HCT116 (cell line): ENCODE measurements around the gene SNX1. TPM values are rescaled to one million over a fixed set of nuclear protein-coding genes. Genes with fewer than 3 reads are reported as not detected.

Experiments used
- ATAC-seq: fragments of 200-7000 bp; cut with Tn5 transposase; 2 replicates; pipeline ENCODE4 v1.9.1; 2020; ENCODE audit warnings: mild to moderate bottlenecking, moderate library complexity
- BruUV-seq: library from RNA; stranded (reverse); fragments of 400-500 nt; replicated peaks from 2 replicates; lab custom pipeline; 2021; lab: Mats Ljungman, UMichigan
- CTCF ChIA-PET: fragments of 300-600 bp; sonication (Branson Sonifier 250); formaldehyde crosslinking; loops from one replicate; lab custom pipeline; 2021; ENCODE audit warnings: antibody characterized with exemption; lab: Charles Lee
- POLR2A ChIA-PET: fragments of 300-600, 350-600 bp; sonication (Branson Sonifier 250); formaldehyde crosslinking; loops from one replicate; lab custom pipeline; 2021; ENCODE audit warnings: antibody characterized with exemption; lab: Charles Lee
- RAD21 ChIA-PET, 2 experiments: fragments of 300-600 bp; sonication (Branson Sonifier 250); formaldehyde crosslinking; loops; one replicate each; lab custom pipeline; 2023; ENCODE audit warnings: low total read pairs in 2 of 2; ENCODE audit not compliant: uncharacterized antibody in 2 of 2, unreplicated experiment in 2 of 2, low non-redundant PET in 1 of 2; lab: Charles Lee
- DNase-seq: peaks from one replicate; pipeline ENCODE4 v3.0.0-alpha.2; 2010; ENCODE audit warnings: low read depth, low spot score
- H2AFZ ChIP-seq: fragments of 200-600 bp; shearing (Covaris generic), sonication (generic); 2 replicates; pipeline ENCODE4 v1.6.1; 2017; ENCODE audit warnings: low read depth, mixed run types, mixed read lengths, antibody characterized with exemption, low read length; ENCODE audit not compliant: poor library complexity, severe bottlenecking
- H3K27ac ChIP-seq: 2 replicates; pipeline ENCODE4 v1.5.1; 2012; ENCODE audit warnings: low read depth, low read length
- H3K27me3 ChIP-seq: fragments of 200-600 bp; sonication (generic); 2 replicates; pipeline ENCODE4 v1.6.1; 2016; ENCODE audit warnings: mixed run types, low read length, mixed read lengths; ENCODE audit not compliant: insufficient read depth
- H3K36me3 ChIP-seq, 2 experiments: fragments of 200-500 bp in 1 of 2; fragments of 200-600 bp in 1 of 2; sonication (Bioruptor generic) in 1 of 2; sonication (generic) in 1 of 2; 2 replicates each; pipeline versions ENCODE4 v1.5.1 to v1.6.1; 2014 to 2016; ENCODE audit warnings: low read length in 2 of 2, inconsistent platforms in 1 of 2, mixed read lengths in 1 of 2, mixed run types in 1 of 2; ENCODE audit not compliant: insufficient read depth in 2 of 2, control insufficient read depth in 1 of 2
- H3K4me1 ChIP-seq, 2 experiments: fragments of 200-600 bp in 1 of 2; sonication (generic) in 1 of 2; 2 replicates each; pipeline versions ENCODE4 v1.5.1 to v1.6.1; 2012 to 2017; ENCODE audit warnings: low read length in 2 of 2, inconsistent platforms in 1 of 2, mild to moderate bottlenecking in 1 of 2, mixed read lengths in 1 of 2, mixed run types in 1 of 2, moderate library complexity in 1 of 2; ENCODE audit not compliant: insufficient read depth in 2 of 2, control insufficient read depth in 1 of 2
- H3K4me2 ChIP-seq: fragments of 200-600 bp; sonication (generic); 2 replicates; pipeline ENCODE4 v1.6.1; 2017; ENCODE audit warnings: mixed run types, low read length, mixed read lengths
- H3K4me3 ChIP-seq, 2 experiments: fragments of 200-600 bp in 1 of 2; sonication (generic) in 1 of 2; replicated peaks in 1 of 2; 2 replicates each; pipeline ENCODE4 v1.5.1; 2011 to 2016; ENCODE audit warnings: low read length in 2 of 2, control low read depth in 1 of 2, low read depth in 1 of 2, mild to moderate bottlenecking in 1 of 2, mixed read lengths in 1 of 2, mixed run types in 1 of 2
- H3K79me2 ChIP-seq: fragments of 200-600 bp; sonication (generic); 2 replicates; pipeline ENCODE4 v1.6.1; 2017; ENCODE audit warnings: mild to moderate bottlenecking, mixed run types, low read length, moderate library complexity, mixed read lengths; ENCODE audit not compliant: insufficient read depth
- H3K9ac ChIP-seq: fragments of 200-600 bp; sonication (generic); 2 replicates; pipeline ENCODE4 v1.6.1; 2016; ENCODE audit warnings: low read length, mixed read lengths
- H3K9me2 ChIP-seq: fragments of 200-600 bp; sonication (generic), shearing (Covaris generic); 2 replicates; pipeline ENCODE4 v1.6.1; 2017; ENCODE audit warnings: mixed run types, mild to moderate bottlenecking, moderate library complexity; ENCODE audit not compliant: insufficient read depth
- H3K9me3 ChIP-seq, 2 experiments: fragments of 200-500 bp in 1 of 2; fragments of 200-600 bp in 1 of 2; sonication (Bioruptor generic) in 1 of 2; sonication (generic) in 1 of 2; 2 replicates each; pipeline ENCODE4 v1.6.1; 2014 to 2017; ENCODE audit warnings: low read length in 2 of 2, mixed read lengths in 2 of 2, inconsistent platforms in 1 of 2, low read depth in 1 of 2, mild to moderate bottlenecking in 1 of 2, mixed run types in 1 of 2, moderate library complexity in 1 of 2; ENCODE audit not compliant: control insufficient read depth in 1 of 2, insufficient read depth in 1 of 2
- H4K20me1 ChIP-seq: fragments of 200-600 bp; sonication (generic), shearing (Covaris generic); 2 replicates; pipeline ENCODE4 v1.6.1; 2017; ENCODE audit warnings: mixed run types, mild to moderate bottlenecking, moderate library complexity; ENCODE audit not compliant: insufficient read depth
- CBX3 ChIP-seq: IDR thresholded peaks from 2 replicates; pipeline ENCODE4 v1.6.1; 2012; ENCODE audit warnings: low read depth
- EZH2phosphoT487 ChIP-seq: fragments of 200-600 bp; IDR thresholded peaks from 2 replicates; pipeline ENCODE4 v1.6.1; 2018; ENCODE audit warnings: antibody characterized with exemption, borderline replicate concordance
- FOSL1 ChIP-seq: IDR thresholded peaks from 2 replicates; pipeline ENCODE4 v1.6.1; 2012; ENCODE audit warnings: low read depth
- TCF7L2 ChIP-seq: IDR thresholded peaks from 2 replicates; pipeline ENCODE4 v1.7.0; 2011; ENCODE audit warnings: borderline replicate concordance, inconsistent platforms; ENCODE audit not compliant: insufficient read depth, insufficient read length; ENCODE audit errors: extremely low read depth
- ZFX ChIP-seq: fragments of 450-650 bp; IDR thresholded peaks from 2 replicates; pipeline ENCODE4 v1.6.1; 2017
- intact Hi-C: fragments of 100-400 bp; cut with micrococcal nuclease; formaldehyde crosslinking; loops from 2 replicates; pipeline ENCODE4 v1.10.0; 2022
- total RNA-seq: library from RNA; stranded (reverse); gene quantifications from one replicate; pipeline ENCODE4 v1.2.1, GENCODE V29; 2021; ENCODE audit not compliant: unreplicated experiment
- TF ChIP-seq, protein P1 (sequence below): IDR thresholded peaks from 2 replicates; pipeline ENCODE4 v1.6.1; 2012; ENCODE audit warnings: low read depth
- TF ChIP-seq, protein P2 (sequence below), 3 experiments: fragments of 200-600 bp in 1 of 3; sonication (generic) in 1 of 3; IDR thresholded peaks in 2 of 3; conservative IDR thresholded peaks in 1 of 3; 2 replicates each; pipeline ENCODE4 v1.5.1; 2012 to 2017; ENCODE audit warnings: low read depth in 2 of 3, low read length in 2 of 3, antibody characterized with exemption in 1 of 3, borderline replicate concordance in 1 of 3, control low read depth in 1 of 3, mild to moderate bottlenecking in 1 of 3, mixed read lengths in 1 of 3, mixed run types in 1 of 3, moderate library complexity in 1 of 3; ENCODE audit not compliant: insufficient read depth in 1 of 3

SNX1 gene
- total RNA-seq, 1 experiment from 2014 or later = 91.9 TPM

DNA sequence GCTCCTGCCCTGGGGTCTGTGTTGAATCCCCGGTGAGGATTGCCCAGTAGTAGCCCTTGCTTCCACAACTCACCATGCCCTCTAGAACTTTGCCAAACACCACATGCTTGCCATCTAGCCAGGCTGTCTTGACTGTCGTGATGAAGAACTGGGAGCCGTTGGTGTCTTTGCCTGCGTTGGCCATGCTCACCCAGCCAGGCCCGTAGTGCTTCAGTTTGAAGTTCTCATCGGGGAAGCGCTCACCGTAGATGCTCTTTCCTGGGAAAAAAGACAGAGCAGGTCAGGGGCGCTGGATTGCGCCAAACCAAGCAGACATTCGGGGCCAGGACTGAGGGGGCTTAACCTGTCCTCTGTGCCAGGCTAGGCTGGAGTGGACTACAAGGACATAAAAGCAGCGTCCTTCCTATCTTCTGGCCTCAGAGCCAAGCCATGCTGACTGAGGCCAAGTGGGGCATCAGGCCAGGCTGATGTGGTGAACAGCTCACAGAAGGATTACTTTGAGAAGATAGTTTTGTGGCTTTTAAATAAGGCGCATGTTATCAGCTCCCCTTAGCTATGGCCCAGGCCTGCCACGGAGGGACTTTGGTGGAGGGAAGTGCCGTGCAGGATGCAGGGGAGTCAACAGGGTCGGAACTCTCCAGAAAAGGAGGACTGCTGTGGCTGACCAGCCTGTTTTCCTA, 61.0 kb downstream of the SNX1 start:
- CTCF ChIA-PET = no interaction called here

DNA sequence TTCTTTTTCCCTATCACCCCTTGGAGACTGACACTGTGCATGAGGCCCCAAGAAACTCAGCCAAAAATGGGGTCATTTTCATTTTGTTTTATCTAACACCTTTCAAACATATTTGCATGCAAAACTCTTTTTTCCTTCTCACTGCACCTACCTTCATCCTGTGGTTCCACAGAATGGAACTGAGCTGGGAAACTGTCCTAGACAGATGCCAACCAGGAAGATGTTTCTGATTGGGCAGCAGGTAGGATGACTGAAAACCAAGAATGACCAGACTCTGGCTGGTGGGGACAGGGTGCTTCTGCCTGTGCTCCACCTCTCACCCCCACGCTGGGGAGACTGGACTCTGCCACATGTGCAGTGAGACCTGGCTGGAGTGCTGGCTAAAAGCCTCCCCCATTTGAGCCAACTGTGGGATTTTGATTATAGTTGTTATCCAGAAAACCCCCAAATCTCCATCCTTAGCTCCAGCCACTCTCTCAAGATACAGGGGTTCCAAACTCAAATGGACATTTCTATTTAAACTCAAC, 61.9 kb downstream of the SNX1 start:
- H2AFZ ChIP-seq = no peak overlapping the region
- no peaks in the 10 kb centered on the region for H3K9me3 ChIP-seq
- DNase-seq = no peak
- peaks cover 46 to 49% of the 10 kb centered on the region in 2 experiments for H3K36me3 ChIP-seq
- ChIA-PET POLR2A (no interaction called here), CTCF (no interaction called here), RAD21 (no interaction called here)
- H3K4me2 ChIP-seq = no peak overlapping the region
- no peaks in the 10 kb centered on the region; the same call in 1 of the 2 replicates for H4K20me1 ChIP-seq
- no peaks in the 10 kb centered on the region for H3K27me3 ChIP-seq
- no peaks in the 10 kb centered on the region for H3K9me2 ChIP-seq
- peaks cover 45% of the 10 kb centered on the region for H3K79me2 ChIP-seq
- no peak overlapping the region for H3K9ac ChIP-seq
- no peak for ATAC-seq
- no peak overlapping the region for H3K27ac ChIP-seq
- BruUV-seq = no TSS peak
- no peak for TF ChIP-seq CBX3
- TF ChIP-seq, protein P1, sequence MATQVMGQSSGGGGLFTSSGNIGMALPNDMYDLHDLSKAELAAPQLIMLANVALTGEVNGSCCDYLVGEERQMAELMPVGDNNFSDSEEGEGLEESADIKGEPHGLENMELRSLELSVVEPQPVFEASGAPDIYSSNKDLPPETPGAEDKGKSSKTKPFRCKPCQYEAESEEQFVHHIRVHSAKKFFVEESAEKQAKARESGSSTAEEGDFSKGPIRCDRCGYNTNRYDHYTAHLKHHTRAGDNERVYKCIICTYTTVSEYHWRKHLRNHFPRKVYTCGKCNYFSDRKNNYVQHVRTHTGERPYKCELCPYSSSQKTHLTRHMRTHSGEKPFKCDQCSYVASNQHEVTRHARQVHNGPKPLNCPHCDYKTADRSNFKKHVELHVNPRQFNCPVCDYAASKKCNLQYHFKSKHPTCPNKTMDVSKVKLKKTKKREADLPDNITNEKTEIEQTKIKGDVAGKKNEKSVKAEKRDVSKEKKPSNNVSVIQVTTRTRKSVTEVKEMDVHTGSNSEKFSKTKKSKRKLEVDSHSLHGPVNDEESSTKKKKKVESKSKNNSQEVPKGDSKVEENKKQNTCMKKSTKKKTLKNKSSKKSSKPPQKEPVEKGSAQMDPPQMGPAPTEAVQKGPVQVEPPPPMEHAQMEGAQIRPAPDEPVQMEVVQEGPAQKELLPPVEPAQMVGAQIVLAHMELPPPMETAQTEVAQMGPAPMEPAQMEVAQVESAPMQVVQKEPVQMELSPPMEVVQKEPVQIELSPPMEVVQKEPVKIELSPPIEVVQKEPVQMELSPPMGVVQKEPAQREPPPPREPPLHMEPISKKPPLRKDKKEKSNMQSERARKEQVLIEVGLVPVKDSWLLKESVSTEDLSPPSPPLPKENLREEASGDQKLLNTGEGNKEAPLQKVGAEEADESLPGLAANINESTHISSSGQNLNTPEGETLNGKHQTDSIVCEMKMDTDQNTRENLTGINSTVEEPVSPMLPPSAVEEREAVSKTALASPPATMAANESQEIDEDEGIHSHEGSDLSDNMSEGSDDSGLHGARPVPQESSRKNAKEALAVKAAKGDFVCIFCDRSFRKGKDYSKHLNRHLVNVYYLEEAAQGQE = no peak
- no peak for TF ChIP-seq FOSL1
- TF ChIP-seq ZFX = no peak
- peaks cover 5 to 21% of the 10 kb centered on the region in 2 experiments for H3K4me1 ChIP-seq
- intact Hi-C loops = no loop called here
- no peak overlapping the region for H3K4me3 ChIP-seq

More for the DNA sequence above, 61.0 kb downstream of the SNX1 start:
- ChIA-PET POLR2A (no interaction called here), RAD21 (no interaction called here)
- no peaks in the 10 kb centered on the region; the same call in 1 of the 2 replicates for H4K20me1 ChIP-seq
- ATAC-seq = no peak
- no peak overlapping the region for H3K4me2 ChIP-seq
- TF ChIP-seq, protein P2, sequence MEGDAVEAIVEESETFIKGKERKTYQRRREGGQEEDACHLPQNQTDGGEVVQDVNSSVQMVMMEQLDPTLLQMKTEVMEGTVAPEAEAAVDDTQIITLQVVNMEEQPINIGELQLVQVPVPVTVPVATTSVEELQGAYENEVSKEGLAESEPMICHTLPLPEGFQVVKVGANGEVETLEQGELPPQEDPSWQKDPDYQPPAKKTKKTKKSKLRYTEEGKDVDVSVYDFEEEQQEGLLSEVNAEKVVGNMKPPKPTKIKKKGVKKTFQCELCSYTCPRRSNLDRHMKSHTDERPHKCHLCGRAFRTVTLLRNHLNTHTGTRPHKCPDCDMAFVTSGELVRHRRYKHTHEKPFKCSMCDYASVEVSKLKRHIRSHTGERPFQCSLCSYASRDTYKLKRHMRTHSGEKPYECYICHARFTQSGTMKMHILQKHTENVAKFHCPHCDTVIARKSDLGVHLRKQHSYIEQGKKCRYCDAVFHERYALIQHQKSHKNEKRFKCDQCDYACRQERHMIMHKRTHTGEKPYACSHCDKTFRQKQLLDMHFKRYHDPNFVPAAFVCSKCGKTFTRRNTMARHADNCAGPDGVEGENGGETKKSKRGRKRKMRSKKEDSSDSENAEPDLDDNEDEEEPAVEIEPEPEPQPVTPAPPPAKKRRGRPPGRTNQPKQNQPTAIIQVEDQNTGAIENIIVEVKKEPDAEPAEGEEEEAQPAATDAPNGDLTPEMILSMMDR (IDR thresholded peaks at IDR 0.05 in 2 of 3, conservative IDR thresholded peaks at IDR 0.05 in 1 of 3; ENCODE audit: borderline replicate concordance in 1 of 3, insufficient read depth in 1 of 3, low read depth in 2 of 3, low read length in 2 of 3) = no peak
- TF ChIP-seq TCF7L2 (no peak), EZH2phosphoT487 (no peak)
- H3K4me3 ChIP-seq = no peak overlapping the region
- no peaks in the 10 kb centered on the region for H3K9me3 ChIP-seq
- no peak overlapping the region for H3K9ac ChIP-seq
- H3K36me3 ChIP-seq = peaks cover 46 to 47% of the 10 kb centered on the region in 2 experiments
- H2AFZ ChIP-seq = no peak overlapping the region
- DNase-seq = no peak
- H3K27me3 ChIP-seq = no peaks in the 10 kb centered on the region
- H3K9me2 ChIP-seq = no peaks in the 10 kb centered on the region
- BruUV-seq = no TSS peak
- H3K27ac ChIP-seq = no peak overlapping the region; the same call in 1 of the 2 replicates
- peaks cover 36% of the 10 kb centered on the region for H3K79me2 ChIP-seq
- intact Hi-C loops = no loop called here
- peaks cover 6 to 26% of the 10 kb centered on the region in 2 experiments for H3K4me1 ChIP-seq
